Neural progenitor cell (in vitro differentiated cells): ENCODE data around the gene SLC38A8. TPM values are rescaled to one million over a fixed set of nuclear protein-coding genes. Genes with fewer than 3 reads are reported as not detected.

ENCODE experiments used
- DNase-seq: peaks from one replicate; pipeline ENCODE4 v3.0.0-alpha.2; 2016; ENCODE audit warnings: low spot score
- H2AFZ ChIP-seq: fragments of 200-600 bp; sonication (generic); replicated peaks from 2 replicates; pipeline ENCODE4 v1.6.1; 2016; ENCODE audit warnings: antibody characterized with exemption
- H3F3A ChIP-seq: fragments of 200-600 bp; sonication (generic); 2 replicates; pipeline ENCODE4 v1.6.1; 2016; ENCODE audit warnings: antibody characterized with exemption, low read depth
- H3K27ac ChIP-seq: fragments of 200-600 bp; sonication (generic); 2 replicates; pipeline ENCODE4 v1.5.1; 2016; ENCODE audit warnings: mild to moderate bottlenecking
- H3K27me3 ChIP-seq: fragments of 200-600 bp; sonication (generic); 2 replicates; pipeline ENCODE4 v1.6.1; 2016; ENCODE audit warnings: mild to moderate bottlenecking, moderate library complexity
- H3K36me3 ChIP-seq: fragments of 200-600 bp; sonication (generic); 2 replicates; pipeline ENCODE4 v1.5.1; 2016
- H3K4me1 ChIP-seq: fragments of 200-600 bp; sonication (generic); 2 replicates; pipeline ENCODE4 v1.6.1; 2016; ENCODE audit warnings: mixed run types
- H3K4me2 ChIP-seq: fragments of 200-600 bp; sonication (generic); 2 replicates; pipeline ENCODE4 v1.6.1; 2016
- H3K4me3 ChIP-seq: fragments of 200-600 bp; sonication (generic); 2 replicates; pipeline ENCODE4 v1.5.1; 2016
- H3K79me2 ChIP-seq: fragments of 200-600 bp; sonication (generic); 2 replicates; pipeline ENCODE4 v1.6.1; 2016; ENCODE audit warnings: low read depth
- H3K9ac ChIP-seq: fragments of 200-600 bp; sonication (generic); 2 replicates; pipeline ENCODE4 v1.6.1; 2016
- H3K9me3 ChIP-seq: fragments of 200-600 bp; sonication (generic); 2 replicates; pipeline ENCODE4 v1.5.1; 2016; ENCODE audit warnings: low read depth
- H4K20me1 ChIP-seq: fragments of 200-600 bp; sonication (generic); 2 replicates; pipeline ENCODE4 v1.6.1; 2016; ENCODE audit warnings: low read depth
- H3K27ac Mint-ChIP-seq: 3 replicates; pipeline ENCODE4 v1.8.0; 2021; ENCODE audit warnings: mixed read lengths
- H3K27me3 Mint-ChIP-seq: 2 replicates; pipeline ENCODE4 v1.8.0; 2022; ENCODE audit warnings: low read depth, mild to moderate bottlenecking, inconsistent platforms, moderate library complexity, mixed read lengths; ENCODE audit not compliant: insufficient read depth
- H3K36me3 Mint-ChIP-seq: 3 replicates; pipeline ENCODE4 v1.8.0; 2021; ENCODE audit warnings: mixed read lengths
- H3K4me1 Mint-ChIP-seq: 3 replicates; pipeline ENCODE4 v1.8.0; 2021; ENCODE audit warnings: mixed read lengths
- H3K4me3 Mint-ChIP-seq: 3 replicates; pipeline ENCODE4 v1.8.0; 2021; ENCODE audit warnings: mild to moderate bottlenecking, moderate library complexity, mixed read lengths
- H3K9me3 Mint-ChIP-seq: 3 replicates; pipeline ENCODE4 v1.8.0; 2020; ENCODE audit warnings: mixed read lengths
- CTCF ChIP-seq: fragments of 200-600 bp; sonication (generic); IDR thresholded peaks from 2 replicates; pipeline ENCODE4 v1.5.1; 2017; ENCODE audit warnings: antibody characterized with exemption, mild to moderate bottlenecking
- EZH2 ChIP-seq: fragments of 200-600 bp; sonication (generic); IDR thresholded peaks from 2 replicates; pipeline ENCODE4 v1.6.1; 2017; ENCODE audit warnings: antibody characterized with exemption, mild to moderate bottlenecking, moderate library complexity
- EZH2phosphoT487 ChIP-seq: fragments of 200-600 bp; sonication (generic); IDR thresholded peaks from 2 replicates; pipeline ENCODE4 v1.6.1; 2017; ENCODE audit warnings: antibody characterized with exemption
- total RNA-seq: library from RNA; depleted of rRNA; stranded (reverse); fragments of >200 nt; gene quantifications from 2 replicates; pipeline ENCODE4 v1.2.3, GENCODE V29; 2015; ENCODE audit warnings: low replicate concordance

Gene SLC38A8
- total RNA-seq, 1 donor from 2014 or later = not detected

DNA sequence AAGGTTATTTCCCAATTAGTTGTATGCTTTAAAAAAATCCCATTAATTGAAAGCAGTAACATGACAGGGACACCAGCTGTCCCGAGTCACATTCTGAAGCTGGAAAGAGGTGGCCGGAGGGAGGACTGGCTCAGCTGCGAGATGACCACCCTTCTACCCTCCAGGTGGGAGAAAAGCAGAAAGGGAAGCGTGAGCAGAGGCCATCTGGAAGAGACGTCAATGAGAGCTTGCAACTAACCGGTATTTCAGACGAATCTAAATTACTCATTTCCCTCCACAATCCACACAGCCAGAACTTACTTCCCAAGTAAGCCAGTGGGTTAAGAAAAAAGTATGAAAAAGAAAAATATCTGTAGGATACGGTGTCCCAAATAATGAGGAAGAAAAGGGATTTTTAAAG lies 28.5 kb upstream of the SLC38A8 start:
- peaks cover 25% of the 10 kb centered on the region for H3K36me3 Mint-ChIP-seq
- H3K36me3 ChIP-seq = no peaks in the 10 kb centered on the region

DNA sequence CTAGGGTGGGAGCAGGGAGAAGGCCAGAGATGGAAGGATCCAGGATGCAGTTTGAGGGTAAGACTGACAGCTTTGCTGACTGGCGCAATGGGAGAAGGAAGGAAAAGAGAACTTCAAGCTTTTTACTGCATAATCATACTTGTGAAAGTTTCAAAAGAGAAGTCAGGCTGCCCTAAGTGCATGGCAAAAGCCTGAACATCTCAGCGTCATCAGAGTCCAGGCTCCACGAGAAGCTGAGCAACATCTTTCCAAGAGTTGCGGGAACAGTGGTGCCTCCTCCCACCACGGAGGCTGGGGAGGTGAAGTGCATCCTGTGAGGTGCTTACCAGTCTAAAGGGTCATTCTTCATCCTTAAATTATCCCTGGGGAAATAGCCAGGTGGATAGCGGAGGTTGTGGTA lies 26.9 kb upstream of the SLC38A8 start:
- Mint-ChIP-seq H3K4me3 (no peak overlapping the region), H3K27ac (no peak overlapping the region), H3K27me3 (no peaks in the 10 kb centered on the region), H3K9me3 (no peaks in the 10 kb centered on the region), H3K4me1 (no peaks in the 10 kb centered on the region), H3K36me3 (peaks cover 25% of the 10 kb centered on the region)
- Histone ChIP-seq H3F3A (peaks cover 16% of the 10 kb centered on the region), H3K9me3 (no peaks in the 10 kb centered on the region), H3K36me3 (peaks cover 4% of the 10 kb centered on the region), H3K4me2 (no peak overlapping the region), H4K20me1 (peaks cover 3% of the 10 kb centered on the region), H2AFZ (no peak overlapping the region), H3K4me1 (no peaks in the 10 kb centered on the region), H3K9ac (no peak overlapping the region), H3K27ac (no peak overlapping the region), H3K79me2 (no peaks in the 10 kb centered on the region), H3K4me3 (no peak overlapping the region), H3K27me3 (no peaks in the 10 kb centered on the region)
- no peak for DNase-seq
- TF ChIP-seq EZH2phosphoT487 (no peak), CTCF (no peak), EZH2 (no peak)

More for the DNA sequence above, 28.5 kb upstream of the SLC38A8 start:
- H3K27ac ChIP-seq = no peak overlapping the region
- Mint-ChIP-seq H3K27me3 (no peaks in the 10 kb centered on the region), H3K4me1 (no peaks in the 10 kb centered on the region), H3K27ac (peak overlapping the region; percentile 78), H3K9me3 (no peaks in the 10 kb centered on the region), H3K4me3 (no peak overlapping the region)
- H3K9me3 ChIP-seq = no peaks in the 10 kb centered on the region
- H3F3A ChIP-seq = peaks cover 7% of the 10 kb centered on the region
- H3K4me3 ChIP-seq = no peak overlapping the region
- no peak overlapping the region for H3K9ac ChIP-seq
- no peak for TF ChIP-seq EZH2phosphoT487
- TF ChIP-seq CTCF = no peak
- TF ChIP-seq EZH2 = no peak
- no peaks in the 10 kb centered on the region for H3K79me2 ChIP-seq
- H3K27me3 ChIP-seq = no peaks in the 10 kb centered on the region
- H3K4me2 ChIP-seq = no peak overlapping the region
- H3K4me1 ChIP-seq = no peaks in the 10 kb centered on the region
- no peak overlapping the region for H2AFZ ChIP-seq
- peaks cover 3% of the 10 kb centered on the region for H4K20me1 ChIP-seq
- DNase-seq = no peak

DNA sequence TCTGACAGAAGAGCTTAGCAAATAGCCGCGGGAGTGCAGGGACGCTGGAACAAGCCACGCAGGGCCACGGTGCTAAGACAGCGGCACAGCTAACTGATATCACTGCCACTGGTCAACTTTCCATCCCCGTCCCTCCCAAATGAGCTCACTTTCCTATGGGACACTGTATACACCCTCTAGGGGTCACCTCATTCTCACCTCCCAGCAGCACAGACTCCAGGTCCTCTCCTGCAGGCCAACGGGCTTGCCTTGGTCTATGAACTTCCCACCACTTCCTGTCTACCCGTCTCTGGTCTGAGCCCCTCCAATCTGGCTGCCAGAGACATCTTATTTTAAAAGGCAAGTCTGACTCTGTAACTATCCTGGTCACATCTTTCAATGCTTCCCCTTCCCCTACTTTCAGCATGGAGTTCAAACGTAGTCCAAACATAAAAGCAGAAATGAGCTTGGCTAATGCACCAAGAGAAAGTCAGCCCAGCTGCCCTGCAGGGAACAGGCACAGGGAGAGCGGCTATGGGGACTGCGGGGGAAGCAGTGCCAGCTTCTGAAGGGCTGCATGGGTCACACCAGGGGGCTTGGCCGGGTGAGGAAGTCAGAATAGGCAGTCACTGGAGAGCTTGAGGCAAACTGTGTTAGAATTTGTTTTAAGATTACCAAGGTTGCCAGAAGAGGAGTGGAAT lies 26.3 kb upstream of the SLC38A8 start:
- Mint-ChIP-seq H3K4me3 (no peak overlapping the region), H3K27me3 (no peaks in the 10 kb centered on the region), H3K9me3 (no peaks in the 10 kb centered on the region), H3K27ac (no peak overlapping the region), H3K4me1 (no peaks in the 10 kb centered on the region), H3K36me3 (peaks cover 25% of the 10 kb centered on the region)
- Histone ChIP-seq H3K4me3 (no peak overlapping the region), H3K9me3 (no peaks in the 10 kb centered on the region), H3K27ac (no peak overlapping the region), H3K9ac (no peak overlapping the region), H3K4me2 (no peak overlapping the region), H3F3A (peaks cover 16% of the 10 kb centered on the region), H3K36me3 (peaks cover 4% of the 10 kb centered on the region), H3K4me1 (no peaks in the 10 kb centered on the region), H3K79me2 (no peaks in the 10 kb centered on the region), H4K20me1 (peaks cover 2% of the 10 kb centered on the region), H2AFZ (no peak overlapping the region), H3K27me3 (no peaks in the 10 kb centered on the region)
- no peak for DNase-seq
- TF ChIP-seq EZH2 = no peak
- no peak for TF ChIP-seq EZH2phosphoT487
- TF ChIP-seq CTCF = no peak
